ENCODE measurements around the gene RTP3. TPM values are rescaled to one million over a fixed set of nuclear protein-coding genes. Genes with fewer than 3 reads are reported as not detected.
A peak's percentile ranks its signal among the peaks of the same experiment; 100 is the strongest.

The RTP3 gene
- total and polyA plus RNA-seq, 8 donors, result not detected

- 73 to 82% methylated on average over 2 of the region's 2 CpGs for WGBS, 2 donors
- no peak overlapping the region for H3K4me3 ChIP-seq
- no peak for TF ChIP-seq CTCF (IDR thresholded peaks at IDR 0.05)
- intact Hi-C loops (cut with DNase I), result no loop called here
- no peak for DNase-seq
- H3K9me3 ChIP-seq, result no peaks in the 10 kb centered on the region
- no peaks in the 10 kb centered on the region for H3K36me3 ChIP-seq
- peak in 1 of 4 donors; percentile 63 for ATAC-seq
- FAIRE-seq, result no peak
- no peak overlapping the region for H3K27ac ChIP-seq
- no peaks in the 10 kb centered on the region for H3K27me3 ChIP-seq
- no peaks in the 10 kb centered on the region for H3K4me1 ChIP-seq
Measured at GRCh38 chr3:46512191-46512749, 14.5 kb downstream of the RTP3 start.

GRCh38 chr3:46516521-46516920 is 18.7 kb downstream of the RTP3 start:
- no peak for TF ChIP-seq CTCF (IDR thresholded peaks at IDR 0.05)
- DNase-seq, result no peak
- Histone ChIP-seq H3K36me3 (no peaks in the 10 kb centered on the region), H3K9me3 (no peaks in the 10 kb centered on the region), H3K27me3 (no peaks in the 10 kb centered on the region), H3K4me1 (no peaks in the 10 kb centered on the region), H3K4me3 (no peak overlapping the region), H3K27ac (no peak overlapping the region)
- intact Hi-C loops (cut with DNase I), result no loop called here
- FAIRE-seq, result no peak
- ATAC-seq, result no peak
- WGBS, 2 donors, result 84 to 91% methylated on average over 4 of the region's 4 CpGs

GRCh38 chr3:46517016-46517783 is 19.4 kb downstream of the RTP3 start:
- Histone ChIP-seq H3K4me3 (no peak overlapping the region), H3K27me3 (no peaks in the 10 kb centered on the region), H3K9me3 (no peaks in the 10 kb centered on the region), H3K4me1 (no peaks in the 10 kb centered on the region), H3K27ac (no peak overlapping the region), H3K36me3 (no peaks in the 10 kb centered on the region)
- no peak for DNase-seq
- no peak for TF ChIP-seq CTCF (IDR thresholded peaks at IDR 0.05)
- intact Hi-C loops (cut with DNase I), result no loop called here
- FAIRE-seq, result no peak
- WGBS, 2 donors, result 78 to 80% methylated on average over 7 of the region's 7 CpGs
- no peak for ATAC-seq

GRCh38 chr3:46517784-46518181 is 20.0 kb downstream of the RTP3 start:
- no peaks in the 10 kb centered on the region for H3K36me3 ChIP-seq
- no peak overlapping the region for H3K27ac ChIP-seq
- FAIRE-seq (no peak), DNase-seq (no peak), ATAC-seq (no peak)
- no peaks in the 10 kb centered on the region for H3K9me3 ChIP-seq
- no peaks in the 10 kb centered on the region for H3K27me3 ChIP-seq
- no peak for TF ChIP-seq CTCF (IDR thresholded peaks at IDR 0.05)
- H3K4me3 ChIP-seq, result no peak overlapping the region
- H3K4me1 ChIP-seq, result no peaks in the 10 kb centered on the region
- intact Hi-C loops (cut with DNase I), result no loop called here
- 85 to 95% methylated on average over 2 of the region's 2 CpGs for WGBS, 2 donors

GRCh38 chr3:46519952-46520351 is 22.2 kb downstream of the RTP3 start:
- Histone ChIP-seq H3K9me3 (no peaks in the 10 kb centered on the region), H3K27ac (no peak overlapping the region), H3K27me3 (no peaks in the 10 kb centered on the region), H3K4me3 (no peak overlapping the region), H3K36me3 (no peaks in the 10 kb centered on the region), H3K4me1 (no peaks in the 10 kb centered on the region)
- 92 to 93% methylated on average over 2 of the region's 2 CpGs for WGBS, 2 donors
- intact Hi-C loops (cut with DNase I), result no loop called here
- FAIRE-seq (peak; percentile 99), DNase-seq (no peak), ATAC-seq (no peak)
- no peak for TF ChIP-seq CTCF (IDR thresholded peaks at IDR 0.05)

Measured in pancreas (tissue), 10 donors.